ENCODE measurements around the gene RAP1A.

DNA sequence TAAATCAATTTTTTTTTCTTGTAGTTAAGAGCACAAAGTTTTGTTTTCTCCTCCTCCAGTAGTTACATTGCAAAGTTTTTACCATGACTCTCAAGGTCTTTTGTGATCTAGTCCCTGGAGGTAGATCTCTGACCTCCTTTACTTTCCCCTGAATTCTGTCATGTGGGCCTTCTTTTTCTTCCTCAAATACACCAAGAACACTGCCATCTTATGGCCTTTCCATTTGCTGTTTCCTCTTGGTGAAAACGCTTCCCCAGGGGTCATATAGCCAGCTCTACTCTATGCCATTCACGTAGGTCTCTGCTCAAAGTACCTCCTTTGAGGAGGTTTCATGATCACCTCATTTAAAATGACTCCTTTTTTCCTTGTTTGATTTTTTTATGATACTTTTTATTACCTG is 138.8 kb downstream of the RAP1A start:
- no peak for TF ChIP-seq EZH2 (IDR thresholded peaks at IDR 0.05)
- no peak for TF ChIP-seq POLR2AphosphoS5 (IDR thresholded peaks at IDR 0.05; ENCODE audit: borderline replicate concordance, low read depth, low read length)
- TF ChIP-seq FOXP2 (optimal IDR thresholded peaks at IDR 0.05; ENCODE audit: control extremely low read depth, extremely low read length, insufficient read depth), result no peak
